HG03520 (cell line): ENCODE data around the gene C11orf58.

Source experiments
- ATAC-seq: cut with Tn5 transposase; IDR thresholded peaks from one replicate; pipeline ENCODE4 v1.9.1; 2021; ENCODE audit warnings: mild to moderate bottlenecking, moderate library complexity; ENCODE audit not compliant: unreplicated experiment

The C11orf58 gene

DNA sequence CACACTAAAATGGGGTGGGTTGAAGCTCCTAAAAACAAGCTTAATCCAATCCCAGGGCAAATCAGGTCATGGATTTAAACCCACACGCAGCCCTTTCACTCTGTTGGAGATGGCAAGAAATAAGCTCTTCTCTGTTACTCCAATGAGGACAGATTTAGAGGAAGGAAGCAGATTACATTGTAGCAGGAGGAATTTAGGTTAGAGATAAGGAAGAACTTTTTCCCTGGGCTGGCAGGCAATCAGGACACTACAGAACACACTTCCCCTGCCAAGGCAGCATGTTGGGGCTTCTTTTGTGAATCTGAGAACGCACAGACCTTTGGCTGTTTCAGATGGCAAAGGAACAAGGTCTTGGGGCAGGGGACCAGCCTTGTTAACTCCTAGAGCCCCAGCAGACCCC, 46.2 kb downstream of the C11orf58 start:
- no peak for ATAC-seq

DNA sequence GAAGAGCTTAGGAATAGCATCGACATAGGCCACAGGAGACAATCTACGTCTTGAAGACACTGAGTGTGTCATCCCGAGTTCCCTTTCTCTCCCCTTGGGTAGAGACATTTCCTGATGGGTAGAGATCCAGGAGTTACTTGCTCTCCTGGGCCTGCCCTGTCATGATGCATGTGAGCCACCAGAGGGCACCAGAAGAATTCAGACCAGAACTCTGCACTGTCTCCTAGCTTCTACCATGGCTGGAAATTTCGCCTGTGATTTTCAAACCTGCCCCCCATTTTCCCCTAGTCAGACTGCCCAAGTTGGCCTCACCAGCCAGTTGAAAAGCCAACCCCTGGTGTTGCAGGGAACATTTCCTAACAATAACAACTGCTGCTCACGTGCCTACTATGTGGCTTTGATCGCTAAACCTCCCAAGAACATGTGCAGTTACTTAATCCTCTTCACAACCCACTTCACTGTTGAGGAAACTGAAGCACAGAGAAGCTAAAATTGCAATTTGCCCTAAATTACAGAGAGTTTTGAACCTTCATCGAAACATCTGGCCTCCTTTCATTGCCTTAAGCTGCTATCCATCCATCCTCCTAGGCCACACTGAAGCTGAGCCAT, 47.2 kb downstream of the C11orf58 start:
- peak; percentile 74 for ATAC-seq

DNA sequence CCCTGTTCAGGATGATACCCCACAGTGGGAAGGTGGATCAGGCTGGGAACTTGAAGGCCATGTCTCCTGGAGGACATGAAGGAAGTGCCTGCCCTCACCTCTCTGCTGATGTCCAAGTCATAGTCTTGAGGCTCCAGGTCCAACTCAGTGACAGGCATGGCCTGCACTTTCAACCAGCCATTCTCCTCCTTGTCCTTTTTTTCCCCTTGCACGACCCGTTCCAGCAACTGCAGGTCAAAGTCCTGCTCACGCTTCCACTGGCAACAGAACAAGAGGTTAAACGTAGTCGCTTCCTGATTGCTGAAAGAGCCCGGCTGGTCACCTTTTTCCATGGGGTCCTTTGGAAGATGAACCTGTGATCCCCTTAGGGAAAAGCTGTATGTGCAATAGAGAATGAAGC, 47.7 kb downstream of the C11orf58 start:
- no peak for ATAC-seq

DNA sequence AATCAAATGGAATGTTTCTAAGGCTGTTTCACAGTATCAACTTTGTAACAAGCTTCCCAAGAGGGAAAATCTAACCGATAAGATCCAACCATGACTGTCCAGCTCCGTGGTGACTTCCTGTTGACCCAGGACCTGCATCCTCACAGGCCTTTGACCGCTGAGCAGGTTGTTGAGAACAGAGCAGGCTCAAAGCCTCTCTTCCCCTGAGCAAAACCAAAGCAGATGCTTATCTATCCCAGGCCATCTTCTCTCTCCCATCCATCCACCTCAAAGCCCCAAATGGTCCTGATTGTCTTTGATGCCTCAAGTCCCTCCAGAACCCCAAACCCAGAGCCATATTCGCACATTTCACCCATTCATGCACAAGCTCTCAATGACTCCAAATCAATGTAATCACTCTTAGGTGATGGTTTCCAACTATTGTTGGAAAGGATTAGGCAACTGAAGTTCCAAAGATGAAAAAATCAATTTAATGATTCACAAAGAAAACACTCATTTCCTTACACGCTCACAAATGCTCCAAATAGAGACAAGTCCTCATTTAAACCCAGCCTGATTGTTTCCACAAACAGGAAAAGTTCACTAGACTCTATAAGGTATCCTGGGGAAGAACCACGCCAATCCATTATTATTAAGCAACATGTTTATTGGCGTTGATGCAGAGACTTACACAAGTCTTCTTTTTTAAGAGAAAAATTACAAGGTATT, 48.7 kb downstream of the C11orf58 start:
- no peak for ATAC-seq

DNA sequence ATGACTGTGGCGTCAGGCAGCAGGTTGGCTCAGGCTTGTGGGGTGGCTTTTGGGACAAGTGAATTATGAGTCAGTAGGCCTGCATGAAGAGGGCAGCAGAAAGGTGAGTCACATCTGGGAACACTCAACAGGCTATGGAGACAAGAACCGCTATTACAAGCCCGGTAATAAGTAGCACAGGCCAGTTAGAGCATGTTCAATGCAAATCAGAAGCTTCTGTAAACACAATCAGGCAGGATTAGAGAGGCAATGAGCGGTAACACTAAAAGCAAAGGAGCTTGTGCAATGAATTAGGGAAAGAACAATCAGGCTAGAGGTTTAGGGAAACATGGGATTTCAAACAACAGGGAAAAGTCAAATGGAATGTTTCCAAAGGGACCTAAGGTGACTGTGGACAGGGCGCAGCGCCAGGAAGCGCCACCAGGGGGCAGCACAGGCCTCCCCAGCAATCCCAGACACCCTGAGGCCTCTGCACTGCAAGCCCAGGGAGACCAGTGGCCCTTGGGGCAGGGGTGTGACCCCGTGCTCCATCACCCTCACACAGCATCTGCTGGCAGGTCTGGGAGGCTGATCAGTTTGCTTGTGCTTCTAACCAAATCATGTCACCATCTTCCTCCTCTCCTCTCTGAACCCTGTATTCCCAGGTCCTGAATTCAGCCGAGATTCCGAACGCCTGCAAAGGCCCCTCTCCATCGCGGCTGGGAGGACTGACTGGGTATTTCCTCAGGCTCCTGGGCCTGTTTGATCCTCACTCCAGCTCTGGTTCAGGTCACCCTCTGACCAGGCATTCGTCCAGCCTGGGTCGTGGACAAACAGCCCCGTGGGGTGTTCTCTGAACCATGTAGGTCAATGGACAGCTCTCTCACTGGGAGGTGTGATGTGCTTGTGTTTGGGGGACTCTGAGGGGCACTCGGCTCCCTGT, 50.0 kb downstream of the C11orf58 start:
- peak; percentile 57 for ATAC-seq

DNA sequence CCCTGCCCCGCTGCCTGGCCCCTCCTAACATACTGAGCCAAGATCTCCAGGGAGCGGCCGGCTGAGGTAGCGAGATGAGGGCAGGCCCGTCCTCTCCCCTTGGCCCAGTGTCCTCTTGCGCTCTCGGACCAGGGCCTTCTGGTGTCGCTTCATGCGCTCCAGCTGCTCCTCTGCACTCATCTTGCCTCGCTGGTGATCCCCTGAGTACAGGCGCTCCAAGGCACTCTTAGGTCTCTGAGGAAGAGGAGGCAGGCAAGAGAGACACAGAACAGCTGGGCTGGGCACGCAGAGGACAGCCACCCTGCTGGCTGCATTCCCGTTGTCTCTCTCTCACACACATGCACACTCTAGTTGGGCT, 50.6 kb downstream of the C11orf58 start:
- ATAC-seq, result no peak

DNA sequence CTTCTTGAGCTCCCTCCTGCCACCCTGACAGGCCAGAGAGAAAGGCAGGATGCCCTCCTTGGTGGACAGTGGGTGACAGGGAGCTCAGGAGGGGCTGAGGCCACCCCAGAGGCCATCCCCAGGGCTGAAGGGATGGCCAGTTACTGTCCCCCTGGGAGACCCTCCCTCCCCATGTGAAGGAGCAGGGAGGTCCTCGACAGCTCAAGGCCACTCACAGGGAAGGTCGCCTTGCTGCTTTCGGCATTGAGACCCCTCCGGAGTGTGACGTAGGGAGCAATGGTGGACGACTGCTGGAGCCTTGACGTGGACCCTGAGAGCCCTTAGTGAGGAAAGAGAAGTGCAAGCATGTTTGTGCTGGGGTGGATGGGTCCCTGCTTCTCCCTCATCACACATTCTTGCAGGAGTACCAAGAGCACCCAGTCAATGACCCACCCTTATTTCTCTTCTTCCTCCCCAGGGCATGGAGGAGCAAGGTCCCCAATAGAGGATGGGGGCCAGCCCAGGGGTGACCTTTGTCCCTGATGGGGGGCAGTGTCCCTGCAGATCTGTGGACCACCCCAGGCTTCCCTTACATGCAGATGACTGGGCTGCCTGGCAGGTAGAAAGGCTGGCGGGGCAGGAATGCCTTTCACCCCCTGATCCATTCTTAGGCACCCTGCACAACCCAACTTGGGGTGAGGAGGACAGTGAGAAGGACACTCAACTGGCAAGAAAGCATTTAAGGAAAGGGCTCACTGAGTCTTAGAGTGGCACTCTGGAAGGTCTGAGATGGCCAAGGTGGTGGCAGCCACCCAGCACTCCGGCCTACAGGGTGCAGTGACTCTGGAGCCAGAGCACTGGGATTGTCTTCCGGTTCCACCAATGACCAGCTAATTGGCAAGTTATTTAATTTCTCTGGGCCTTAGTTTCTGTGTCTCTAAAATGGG, 51.4 kb downstream of the C11orf58 start:
- no peak for ATAC-seq

DNA sequence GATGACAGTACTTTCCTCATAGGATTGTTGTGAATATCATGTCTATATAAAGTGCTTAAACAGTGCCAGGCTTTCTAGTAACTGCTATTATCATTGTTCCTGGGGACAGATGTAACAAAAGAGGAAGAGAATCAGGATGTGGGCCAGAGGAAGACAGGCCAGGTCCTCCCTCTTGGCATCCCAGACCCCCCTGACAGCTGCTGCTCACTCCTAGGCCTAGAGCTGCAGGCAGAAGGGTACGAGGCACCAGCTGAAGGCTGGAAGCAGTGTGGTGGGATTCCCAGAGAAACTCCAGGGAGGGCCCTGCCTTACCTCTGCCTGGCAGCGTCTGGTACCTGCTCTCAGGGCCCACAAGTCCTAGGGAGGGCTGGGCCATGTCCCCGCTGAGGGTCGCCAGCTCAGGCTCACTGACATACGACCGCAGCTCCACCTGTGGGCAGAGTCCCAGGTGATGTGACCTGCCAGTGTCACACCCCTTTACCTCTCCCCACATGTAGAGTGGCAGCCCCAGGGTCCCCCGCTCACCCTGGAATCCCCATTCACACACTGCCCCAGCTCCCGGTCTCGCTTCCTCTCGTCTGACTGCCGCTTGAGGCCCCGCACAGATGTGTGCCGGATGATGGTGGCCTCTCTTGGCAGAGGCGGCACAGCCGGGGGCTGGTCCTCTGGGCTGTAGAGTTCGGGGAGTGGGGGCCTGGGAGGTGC, 52.2 kb downstream of the C11orf58 start:
- no peak for ATAC-seq

DNA sequence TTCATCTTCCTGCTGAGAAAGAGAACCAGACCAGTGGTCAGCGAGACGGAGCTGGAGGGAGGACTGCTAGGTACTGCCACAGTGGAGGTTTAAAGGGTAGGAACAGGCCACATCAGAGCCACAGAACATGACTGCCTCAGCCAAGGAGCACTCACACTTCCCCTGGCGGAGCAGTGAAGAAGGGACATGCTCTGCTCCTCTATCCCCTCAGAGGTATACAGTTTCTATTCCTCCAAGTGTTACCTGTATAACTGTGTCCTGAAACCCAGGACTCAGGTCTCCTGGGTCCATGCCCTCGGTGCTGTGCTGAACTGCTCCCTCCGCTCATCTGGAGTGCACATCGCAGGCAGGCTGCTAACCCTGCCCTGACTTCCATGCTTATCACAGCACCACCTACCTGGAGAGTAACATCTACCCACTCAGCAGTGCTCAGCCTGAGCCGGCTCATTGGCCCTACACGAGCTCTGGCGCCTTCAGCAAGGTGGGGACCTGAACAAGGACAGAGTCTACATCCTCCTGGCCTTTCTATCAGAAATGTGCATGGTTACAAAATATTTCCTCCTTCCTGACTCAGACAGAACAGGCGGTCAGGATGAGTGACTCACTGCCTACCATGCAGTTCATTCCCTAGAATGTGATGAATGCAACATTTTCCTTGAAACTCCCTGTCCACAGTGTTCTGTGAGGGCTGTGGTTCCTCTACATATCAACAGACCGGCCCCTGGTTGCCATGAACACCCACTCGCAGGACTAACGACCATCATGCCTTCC, 52.9 kb downstream of the C11orf58 start:
- no peak for ATAC-seq

DNA sequence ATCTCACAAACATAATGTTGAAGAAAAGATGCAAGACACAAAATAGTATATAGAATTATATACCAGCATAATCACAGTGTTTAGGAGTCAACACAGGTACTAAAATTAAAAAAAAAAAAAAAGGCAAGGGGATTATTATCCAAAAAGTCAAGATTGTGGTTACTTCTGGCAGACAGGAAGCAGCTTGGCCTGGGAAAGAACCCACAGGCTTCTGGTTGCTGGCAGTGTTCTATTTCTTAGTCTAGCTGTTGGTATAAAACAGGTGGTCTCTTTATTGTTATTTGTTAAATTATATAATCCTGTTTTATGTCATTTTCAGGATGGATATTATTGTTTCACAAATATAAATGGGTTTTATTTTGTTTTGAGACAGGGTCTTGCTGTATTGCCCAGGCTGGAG, 54.0 kb downstream of the C11orf58 start:
- ATAC-seq, result no peak

DNA sequence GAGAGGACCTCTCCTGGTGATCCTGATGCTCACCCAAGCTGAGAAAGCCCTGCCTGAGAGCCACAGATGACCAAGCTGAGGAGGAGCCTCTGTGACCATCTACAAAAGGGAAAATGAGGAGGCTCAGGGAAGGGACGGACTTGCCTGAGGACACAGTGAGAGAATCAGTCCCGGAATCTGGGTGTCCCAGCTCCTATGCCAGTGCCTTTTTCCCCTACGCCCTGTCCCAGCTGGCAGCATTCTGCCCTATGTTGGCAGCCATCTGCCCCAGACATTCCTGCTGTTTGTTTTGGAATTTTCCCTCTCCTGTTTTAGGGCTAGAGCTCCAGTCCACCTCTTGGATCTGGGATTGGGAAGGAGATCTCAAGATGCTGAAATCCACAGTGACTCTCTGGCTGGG, 54.6 kb downstream of the C11orf58 start:
- ATAC-seq, result no peak

DNA sequence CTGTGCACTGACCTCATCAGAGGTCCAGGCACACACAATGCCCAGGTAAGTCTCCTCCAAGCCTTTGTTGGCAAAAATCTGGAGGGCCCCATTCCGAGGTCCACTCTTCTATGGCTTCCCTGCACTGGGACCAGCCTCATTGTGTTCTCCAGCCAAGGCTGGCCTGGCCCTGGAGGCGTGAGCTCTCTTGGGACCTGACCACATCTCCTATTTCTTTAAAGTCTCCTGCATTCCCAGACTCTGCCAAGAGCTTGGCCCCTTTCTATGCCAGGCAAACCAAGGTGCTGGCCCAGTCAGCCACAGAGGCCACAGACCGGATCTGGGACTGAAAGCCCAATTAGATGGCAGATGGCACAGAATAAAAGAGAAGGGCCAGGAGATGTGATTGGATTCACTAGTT, 55.1 kb downstream of the C11orf58 start:
- ATAC-seq, result no peak

DNA sequence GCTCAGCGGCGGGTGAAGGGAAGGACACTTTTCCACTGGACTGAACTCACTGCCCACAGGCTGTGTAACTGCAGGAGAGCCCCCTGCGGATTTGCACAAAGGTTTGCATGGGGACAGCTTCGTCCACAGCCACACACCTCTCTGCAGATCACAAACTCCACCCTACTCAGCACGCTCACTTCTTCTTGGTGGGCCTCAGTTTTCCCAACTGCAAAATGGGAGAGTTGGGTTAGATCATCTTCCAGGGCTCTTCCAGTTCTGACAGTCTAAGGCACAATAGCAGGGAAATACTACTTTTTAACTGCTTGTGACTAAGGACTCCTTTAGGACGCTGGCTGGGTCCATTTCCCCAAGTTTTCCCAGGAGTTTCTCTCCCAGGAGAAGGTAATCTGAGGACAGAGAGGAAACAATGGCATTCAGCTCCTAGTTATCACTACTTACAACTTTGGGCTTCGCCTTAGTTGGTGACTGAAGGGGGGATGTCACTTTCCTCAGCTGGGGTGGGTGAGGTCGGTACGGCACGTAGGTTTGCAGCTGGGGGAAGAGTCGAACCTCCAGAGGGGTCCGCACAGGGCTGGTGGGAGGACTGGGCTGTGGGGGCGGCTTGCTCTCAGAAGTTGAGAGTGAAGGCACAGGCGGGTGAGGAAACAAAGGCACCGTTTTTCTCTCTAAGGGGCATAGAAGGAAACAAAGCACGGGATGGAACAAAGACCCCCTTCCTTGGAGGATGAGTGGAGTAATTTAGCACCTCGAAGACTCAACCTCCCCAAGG, 55.8 kb downstream of the C11orf58 start:
- no peak for ATAC-seq

DNA sequence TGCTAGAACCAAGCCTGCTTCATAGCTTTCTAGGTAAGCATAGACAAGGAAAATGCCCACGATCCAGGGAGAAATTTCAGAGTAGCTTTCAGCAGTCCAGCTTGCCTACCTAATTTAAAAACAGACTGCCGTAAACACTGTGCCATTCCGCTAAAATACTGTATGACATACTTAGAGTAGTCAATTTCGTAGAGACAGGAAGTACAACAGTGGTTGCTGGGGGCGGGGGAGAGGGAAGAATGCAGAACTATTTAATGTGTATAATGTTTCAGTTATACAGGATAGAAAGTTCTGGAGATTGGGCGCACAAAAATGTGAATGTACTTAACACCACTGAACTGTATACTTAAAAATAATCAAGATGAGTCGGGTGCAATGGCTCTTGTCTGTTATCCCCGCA, 56.7 kb downstream of the C11orf58 start:
- ATAC-seq, result no peak

DNA sequence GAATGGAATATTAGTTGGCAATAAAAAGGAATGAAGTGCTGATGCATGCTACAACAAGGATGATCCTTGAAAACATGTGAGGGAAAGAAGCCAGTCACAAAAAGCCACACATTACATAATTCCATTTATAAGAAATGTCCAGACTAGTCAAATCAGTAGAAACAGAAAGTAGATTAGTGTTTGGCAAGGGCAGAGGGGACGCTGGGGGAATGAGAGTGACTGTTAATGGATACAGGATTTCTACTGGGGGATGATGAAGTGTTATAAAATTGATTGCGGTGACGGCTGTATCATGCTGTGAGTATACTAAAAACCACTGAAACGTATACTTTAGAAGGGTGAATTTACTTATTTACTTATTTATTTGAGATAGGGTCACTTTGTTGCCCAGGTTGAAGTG, 57.9 kb downstream of the C11orf58 start:
- no peak for ATAC-seq

DNA sequence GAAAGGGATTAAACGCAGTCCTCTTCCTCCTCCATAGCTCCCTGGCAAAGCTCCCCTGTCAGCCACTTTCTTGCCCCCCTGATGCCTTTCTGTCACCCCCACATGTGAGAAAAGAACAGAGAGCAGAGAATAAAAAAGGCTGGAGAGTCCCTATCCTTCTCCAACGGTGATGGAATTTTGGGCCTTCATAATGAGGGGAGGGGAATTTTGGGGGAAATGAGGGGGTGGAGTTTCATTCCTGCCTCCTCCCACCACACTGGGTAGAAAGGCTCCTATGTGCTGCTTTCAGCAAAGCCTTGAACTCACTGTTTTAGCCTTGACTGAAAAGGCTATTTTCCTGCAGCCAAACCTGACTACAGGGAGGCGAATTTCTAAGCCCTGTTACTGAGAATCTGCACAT, 59.3 kb downstream of the C11orf58 start:
- no peak for ATAC-seq

DNA sequence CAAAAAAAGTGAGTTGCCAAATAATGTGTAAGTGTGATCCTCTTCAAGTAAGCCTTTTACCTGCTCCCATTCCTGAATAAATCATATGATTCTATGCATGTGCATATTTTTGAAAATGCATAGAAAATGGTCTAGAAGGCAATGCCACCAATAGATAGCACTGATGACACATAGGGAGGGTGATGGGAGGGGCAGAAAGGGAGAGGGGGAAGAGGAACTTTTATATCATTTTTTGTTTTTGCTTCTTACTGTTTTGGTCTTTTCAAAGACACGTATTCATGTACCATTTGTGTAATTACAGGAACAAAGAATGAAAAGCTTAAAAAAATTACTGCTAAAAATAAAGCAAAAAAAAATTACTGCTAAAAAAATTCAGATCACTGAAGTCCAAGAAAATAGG, 60.8 kb downstream of the C11orf58 start:
- ATAC-seq, result no peak

DNA sequence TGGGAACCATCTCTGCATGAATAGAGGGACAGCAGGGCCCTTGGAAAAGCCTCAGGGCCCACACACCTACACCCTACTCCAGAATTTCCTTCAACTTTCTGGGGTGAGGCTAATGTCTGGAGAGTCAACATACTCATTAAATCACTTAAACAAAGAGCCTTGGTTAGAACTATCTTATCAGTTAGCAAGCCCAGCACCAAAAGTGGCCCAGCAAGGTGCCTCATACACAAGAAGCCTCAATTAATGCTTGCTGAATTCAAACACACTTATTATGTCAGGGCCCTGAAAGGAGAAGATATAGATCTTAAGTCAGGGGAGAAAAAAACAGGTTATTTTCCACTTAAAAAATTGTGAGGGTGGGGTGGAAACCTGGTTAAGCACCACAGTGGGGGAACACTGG, 61.4 kb downstream of the C11orf58 start:
- no peak for ATAC-seq

DNA sequence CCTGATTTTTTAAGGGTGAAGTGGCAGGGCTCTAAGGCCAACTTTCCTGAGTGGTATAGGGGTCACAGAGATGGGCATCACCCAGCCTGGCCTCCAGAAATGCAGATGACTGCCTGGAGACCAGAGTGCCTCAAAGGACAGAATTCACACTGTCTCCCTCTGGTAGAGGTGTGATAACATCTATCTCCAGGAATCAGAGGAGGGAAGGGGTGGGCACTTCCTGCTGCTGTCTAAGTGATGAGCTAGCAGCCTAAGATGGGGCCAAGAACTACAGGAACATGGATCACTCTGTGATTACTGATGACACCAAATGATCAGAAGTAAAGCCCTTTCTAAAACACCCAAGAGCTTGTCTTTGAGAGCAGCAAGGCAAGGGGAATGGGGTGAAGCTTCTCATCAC, 61.9 kb downstream of the C11orf58 start:
- no peak for ATAC-seq
